ENCODE results near the gene AHCTF1. TPM values are rescaled to one million over a fixed set of nuclear protein-coding genes. Genes with fewer than 3 reads are reported as not detected.

Gene AHCTF1
- total RNA-seq, 1 experiment from 2014 or later, result 46.4 TPM

DNA sequence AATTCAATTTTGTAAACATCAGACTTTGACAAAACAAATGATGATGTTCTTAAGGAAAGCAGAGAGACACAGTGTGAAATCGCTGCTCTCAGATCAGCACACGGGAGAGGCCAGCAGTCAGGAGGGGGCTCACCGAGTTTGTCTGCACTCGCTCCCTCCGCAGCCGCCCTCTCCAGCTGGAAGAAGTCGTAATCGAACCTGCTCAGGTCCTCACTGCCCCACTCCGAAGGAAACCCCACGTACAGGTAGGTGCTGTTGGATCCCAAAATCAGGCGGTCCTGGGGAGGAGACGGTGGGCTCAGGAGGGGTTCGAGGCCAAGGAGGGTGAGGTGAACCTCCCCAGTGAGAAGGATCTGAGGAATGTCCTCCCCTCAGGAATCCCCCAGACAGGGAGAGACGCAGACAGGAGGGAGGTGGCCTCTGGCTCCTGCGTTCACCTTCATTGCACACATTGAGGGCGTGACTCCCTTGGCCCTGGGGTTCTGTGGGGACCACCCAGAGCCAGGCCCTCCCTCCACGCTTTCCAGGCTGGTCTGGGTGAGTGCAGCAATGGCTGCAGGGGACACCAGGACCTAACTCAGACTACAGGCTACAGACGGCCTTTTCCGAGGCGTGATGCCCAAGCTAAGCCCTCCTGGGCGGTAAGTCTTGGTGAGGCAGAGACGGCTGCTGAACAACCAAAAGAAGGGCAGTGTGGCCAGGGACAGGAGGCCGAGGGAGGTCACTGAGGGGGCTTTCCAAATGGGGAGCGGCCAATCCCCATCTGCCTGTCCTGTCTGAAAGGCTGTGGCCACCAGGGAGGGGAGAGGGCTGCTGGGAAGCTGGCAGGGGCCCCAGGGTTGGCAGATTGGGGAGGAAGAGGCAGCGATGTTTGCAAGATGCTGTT is 142.1 kb downstream of the AHCTF1 start:
- H3K4me1 Mint-ChIP-seq, result peaks cover 40% of the 10 kb centered on the region
- H3K27ac Mint-ChIP-seq, result no peak overlapping the region; the same call in 1 of the 2 replicates
- DNase-seq (ENCODE audit: low spot score), result no peak
- no peaks in the 10 kb centered on the region for H3K9me3 Mint-ChIP-seq
- TF ChIP-seq ZNF232 (CRISPR knock-in tag; IDR thresholded peaks at IDR 0.05) (no peak), ZMAT4 (CRISPR knock-in tag; IDR thresholded peaks at IDR 0.05) (no peak), OVOL2 (CRISPR knock-in tag; IDR thresholded peaks at IDR 0.05; ENCODE audit: borderline replicate concordance) (no peak), NFATC4 (CRISPR knock-in tag; IDR thresholded peaks at IDR 0.05) (no peak), TEAD1 (CRISPR knock-in tag; IDR thresholded peaks at IDR 0.05) (no peak), JUN (CRISPR knock-in tag; IDR thresholded peaks at IDR 0.05) (no peak), CTCF (IDR thresholded peaks at IDR 0.05) (no peak), KAT7 (CRISPR knock-in tag; IDR thresholded peaks at IDR 0.05; ENCODE audit: borderline replicate concordance) (no peak), TEAD4 (CRISPR knock-in tag; IDR thresholded peaks at IDR 0.05) (no peak), RELA (CRISPR knock-in tag; IDR thresholded peaks at IDR 0.05; ENCODE audit: borderline replicate concordance) (no peak), ZNF423 (CRISPR knock-in tag; IDR thresholded peaks at IDR 0.05) (no peak), JAZF1 (CRISPR knock-in tag; IDR thresholded peaks at IDR 0.05) (no peak), ETV6 (CRISPR knock-in tag; IDR thresholded peaks at IDR 0.05) (no peak), PRRX2 (CRISPR knock-in tag; IDR thresholded peaks at IDR 0.05) (no peak)
- TF ChIP-seq, protein P1, sequence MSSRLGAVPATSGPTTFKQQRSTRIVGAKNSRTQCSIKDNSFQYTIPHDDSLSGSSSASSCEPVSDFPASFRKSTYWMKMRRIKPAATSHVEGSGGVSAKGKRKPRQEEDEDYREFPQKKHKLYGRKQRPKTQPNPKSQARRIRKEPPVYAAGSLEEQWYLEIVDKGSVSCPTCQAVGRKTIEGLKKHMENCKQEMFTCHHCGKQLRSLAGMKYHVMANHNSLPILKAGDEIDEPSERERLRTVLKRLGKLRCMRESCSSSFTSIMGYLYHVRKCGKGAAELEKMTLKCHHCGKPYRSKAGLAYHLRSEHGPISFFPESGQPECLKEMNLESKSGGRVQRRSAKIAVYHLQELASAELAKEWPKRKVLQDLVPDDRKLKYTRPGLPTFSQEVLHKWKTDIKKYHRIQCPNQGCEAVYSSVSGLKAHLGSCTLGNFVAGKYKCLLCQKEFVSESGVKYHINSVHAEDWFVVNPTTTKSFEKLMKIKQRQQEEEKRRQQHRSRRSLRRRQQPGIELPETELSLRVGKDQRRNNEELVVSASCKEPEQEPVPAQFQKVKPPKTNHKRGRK (CRISPR knock-in tag; IDR thresholded peaks at IDR 0.05; ENCODE audit: borderline replicate concordance), result no peak
- H3K4me3 Mint-ChIP-seq, result peak overlapping the region; percentile 41; the same call in 1 of the 2 replicates
- CTCF ChIA-PET, result no interaction called here
- ATAC-seq, result peak; percentile 25
- H3K27me3 Mint-ChIP-seq (ENCODE audit: low read depth), result peaks cover 7% of the 10 kb centered on the region; the same call in 1 of the 2 replicates
- POLR2A ChIA-PET, result no interaction called here
- H3K36me3 Mint-ChIP-seq, result no peaks in the 10 kb centered on the region

Other genes with a start within 250 kb of the AHCTF1 start
- 10.9 to 13.0 TPM (median 12.4 TPM) in 3 replicates for gene SCCPDH, start 207.5 kb downstream of the AHCTF1 start, total RNA-seq (2021)
- 29.4 to 32.6 TPM (median 29.4 TPM) in 3 replicates for gene ZNF695, start 76.1 kb upstream of the AHCTF1 start, total RNA-seq (2021)
- gene ZNF670, start 146.9 kb upstream of the AHCTF1 start, total RNA-seq (2021), result 11.1 to 12.7 TPM (median 12.7 TPM) in 3 replicates
- 15.2 to 18.3 TPM (median 16.6 TPM) in 3 replicates for gene ZNF669, start 172.4 kb upstream of the AHCTF1 start, total RNA-seq (2021)
- gene ZNF124, start 240.1 kb upstream of the AHCTF1 start, total RNA-seq (2021), result 31.8 to 33.8 TPM (median 33.0 TPM) in 3 replicates

Data from WTC11 (cell line).